WI38 (cell line): ENCODE results near the gene BMAL2.

Experiments
- H3K4me3 ChIP-seq: 2 replicates; pipeline ENCODE4 v1.5.1; 2011; ENCODE audit warnings: low read depth, mild to moderate bottlenecking, control low read depth, low read length
- TF ChIP-seq, protein P1 (sequence below): IDR thresholded peaks from 2 replicates; pipeline ENCODE4 v1.5.1; 2012; ENCODE audit warnings: low read depth, mild to moderate bottlenecking, control low read depth, low read length

BMAL2 gene

DNA sequence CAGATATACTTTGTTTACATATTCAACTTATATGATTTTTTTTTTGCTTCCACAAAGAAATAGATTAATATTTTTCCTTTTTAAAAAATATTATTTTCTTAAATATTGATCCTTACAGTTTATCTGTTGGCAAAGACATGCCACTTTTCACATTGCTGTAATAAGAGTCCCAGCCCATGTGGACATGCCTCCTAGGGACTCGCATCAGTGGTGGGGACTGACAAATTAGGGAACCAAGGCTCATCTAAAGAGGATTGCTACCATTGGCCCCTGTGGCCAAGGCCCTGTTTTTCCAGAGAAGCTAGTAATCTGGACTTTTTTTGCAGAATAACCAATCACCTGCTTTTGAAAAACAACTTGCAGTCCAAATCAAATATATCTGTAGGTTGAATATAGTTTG is 27.8 kb upstream of the BMAL2 start:
- TF ChIP-seq, protein P1, sequence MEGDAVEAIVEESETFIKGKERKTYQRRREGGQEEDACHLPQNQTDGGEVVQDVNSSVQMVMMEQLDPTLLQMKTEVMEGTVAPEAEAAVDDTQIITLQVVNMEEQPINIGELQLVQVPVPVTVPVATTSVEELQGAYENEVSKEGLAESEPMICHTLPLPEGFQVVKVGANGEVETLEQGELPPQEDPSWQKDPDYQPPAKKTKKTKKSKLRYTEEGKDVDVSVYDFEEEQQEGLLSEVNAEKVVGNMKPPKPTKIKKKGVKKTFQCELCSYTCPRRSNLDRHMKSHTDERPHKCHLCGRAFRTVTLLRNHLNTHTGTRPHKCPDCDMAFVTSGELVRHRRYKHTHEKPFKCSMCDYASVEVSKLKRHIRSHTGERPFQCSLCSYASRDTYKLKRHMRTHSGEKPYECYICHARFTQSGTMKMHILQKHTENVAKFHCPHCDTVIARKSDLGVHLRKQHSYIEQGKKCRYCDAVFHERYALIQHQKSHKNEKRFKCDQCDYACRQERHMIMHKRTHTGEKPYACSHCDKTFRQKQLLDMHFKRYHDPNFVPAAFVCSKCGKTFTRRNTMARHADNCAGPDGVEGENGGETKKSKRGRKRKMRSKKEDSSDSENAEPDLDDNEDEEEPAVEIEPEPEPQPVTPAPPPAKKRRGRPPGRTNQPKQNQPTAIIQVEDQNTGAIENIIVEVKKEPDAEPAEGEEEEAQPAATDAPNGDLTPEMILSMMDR, result no peak
- no peak overlapping the region for H3K4me3 ChIP-seq

- H3K4me3 ChIP-seq, result no peak overlapping the region
- TF ChIP-seq, protein P1, result peak; percentile 12; the same call in 1 of the 2 replicates
Measured at GRCh38 chr12:27305673-27306456, 26.8 kb upstream of the BMAL2 start.

GRCh38 chr12:27309293-27309994 is 23.2 kb upstream of the BMAL2 start:
- TF ChIP-seq, protein P1, result no peak
- H3K4me3 ChIP-seq, result no peak overlapping the region

DNA sequence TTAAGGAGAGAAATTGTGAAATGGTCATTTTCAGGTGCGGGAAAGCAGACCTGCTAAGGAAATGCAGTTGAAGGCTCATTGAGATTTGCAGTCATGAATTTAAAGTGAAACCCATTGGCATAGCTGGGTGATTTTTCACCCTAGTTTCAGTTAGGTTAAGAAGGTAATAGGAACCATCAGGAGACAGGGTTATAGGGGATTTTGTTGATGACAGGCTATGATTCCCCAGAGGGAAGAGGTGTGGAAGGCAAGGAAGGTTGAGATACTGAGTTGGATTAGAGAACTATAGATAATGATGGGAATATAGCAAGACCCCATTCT is 22.7 kb upstream of the BMAL2 start:
- no peak overlapping the region for H3K4me3 ChIP-seq
- TF ChIP-seq, protein P1, result no peak

- TF ChIP-seq, protein P1, result no peak
- no peak overlapping the region for H3K4me3 ChIP-seq
Measured at GRCh38 chr12:27316947-27317346, 15.7 kb upstream of the BMAL2 start.

DNA sequence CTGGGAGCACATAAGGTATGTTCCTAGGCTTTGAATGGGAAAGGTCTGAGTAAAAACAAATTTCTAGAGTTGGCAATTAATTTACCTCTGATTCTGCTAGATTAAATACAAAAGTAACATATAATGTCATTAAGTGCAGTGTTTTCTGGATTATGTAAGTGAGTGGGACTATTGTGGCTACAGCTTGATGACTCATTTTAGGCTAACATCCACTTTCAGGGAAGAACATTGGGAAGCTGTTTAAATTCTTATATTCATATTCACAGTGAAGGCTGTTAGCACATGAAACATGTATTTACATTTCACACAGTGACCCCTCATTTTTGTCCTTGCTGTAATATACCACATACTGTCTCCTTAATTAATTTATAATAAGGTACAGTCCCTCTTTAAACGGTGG is 13.2 kb upstream of the BMAL2 start:
- TF ChIP-seq, protein P1, result no peak
- H3K4me3 ChIP-seq, result no peak overlapping the region

GRCh38 chr12:27319848-27320247 is 12.8 kb upstream of the BMAL2 start:
- TF ChIP-seq, protein P1, result no peak
- no peak overlapping the region for H3K4me3 ChIP-seq
